ENCODE data around the gene SLC49A4. TPM values are rescaled to one million over a fixed set of nuclear protein-coding genes. Genes with fewer than 3 reads are reported as not detected.

Gene SLC49A4
- total and polyA plus RNA-seq, 2 of the 13 experiments (the other 11 are each of a cell fraction or from before 2014, with no cell fraction given) = 6.5 to 16.3 TPM

GRCh38 chr3:122828281-122828680 lies 33.4 kb downstream of the SLC49A4 start:
- ChIA-PET POLR2A (no interaction called here), CTCF (ENCODE audit: low intra/inter-chr PET ratio, low total read pairs) (no interaction called here)
- DNase-seq (ENCODE audit: low spot score) (no peak), ATAC-seq (no peak), FAIRE-seq (no peak)
- Histone ChIP-seq H2AFZ (ENCODE audit: low read length) (no peak overlapping the region), H3K9me3 (ENCODE audit: low read length) (no peaks in the 10 kb centered on the region), H3K9ac (ENCODE audit: insufficient read depth, low read depth, low read length) (no peak overlapping the region), H3K4me1 (ENCODE audit: insufficient read depth, low read length) (no peaks in the 10 kb centered on the region), H3K4me3 (replicated peaks in 1 of 3; ENCODE audit: insufficient read depth in 1 of 3, low read depth in 2 of 3, low read length in 3 of 3) (no peak overlapping the region), H3K4me2 (ENCODE audit: low read depth, low read length) (no peak overlapping the region), H3K27ac (ENCODE audit: extremely low read length, insufficient read depth, low read length) (no peak overlapping the region), H3K36me3 (replicated peaks in 1 of 2; ENCODE audit: control insufficient read depth in 1 of 2, insufficient read depth in 2 of 2, low read length in 2 of 2) (0 out of 5 replicates have a peak, but pooled peaks cover 0 to 11% of the 10 kb centered on the region in 2 experiments), H4K20me1 (ENCODE audit: insufficient read depth, low read length) (no peaks in the 10 kb centered on the region), H3K79me2 (ENCODE audit: insufficient read depth, low read length) (no peaks in the 10 kb centered on the region), H3K27me3 (ENCODE audit: control insufficient read depth in 1 of 2, insufficient read depth in 2 of 2, low read length in 2 of 2) (no peaks in the 10 kb centered on the region)
- no TSS peak for BruUV-seq (replicated peaks)
- in situ Hi-C loops (cut with HindIII; ENCODE audit: extremely low pct_ligation_motif_present, low pct_unique_long_range_greater_than_20kb) (no loop called here), intact Hi-C loops (cut with micrococcal nuclease; ENCODE audit: unreplicated experiment) (no loop called here)
- TF ChIP-seq NR2F2 (IDR thresholded peaks at IDR 0.05; ENCODE audit: borderline replicate concordance, low read depth) (no peak), ZNF75D (CRISPR knock-in tag; IDR thresholded peaks at IDR 0.05; ENCODE audit: borderline replicate concordance) (no peak), ZSCAN21 (CRISPR knock-in tag; IDR thresholded peaks at IDR 0.05; ENCODE audit: borderline replicate concordance) (no peak), CERS6 (CRISPR knock-in tag; IDR thresholded peaks at IDR 0.05) (no peak)
- WGBS (ENCODE audit: low lambda C conversion rate) = 95% methylated on average over 4 of the region's 4 CpGs

- POLR2A ChIA-PET = no interaction called here
- no peak for ATAC-seq
- intact Hi-C loops (cut with micrococcal nuclease; ENCODE audit: unreplicated experiment) = no loop called here
- Histone ChIP-seq H3K27ac (ENCODE audit: extremely low read length, insufficient read depth, low read length) (no peak overlapping the region), H3K9me3 (ENCODE audit: low read length) (no peaks in the 10 kb centered on the region), H3K27me3 (ENCODE audit: control insufficient read depth in 1 of 2, insufficient read depth in 2 of 2, low read length in 2 of 2) (no peaks in the 10 kb centered on the region), H3K4me3 (replicated peaks in 1 of 3; ENCODE audit: insufficient read depth in 1 of 3, low read depth in 2 of 3, low read length in 3 of 3) (no peak overlapping the region), H3K9ac (ENCODE audit: insufficient read depth, low read depth, low read length) (no peak overlapping the region), H3K4me1 (ENCODE audit: insufficient read depth, low read length) (no peaks in the 10 kb centered on the region), H3K79me2 (ENCODE audit: insufficient read depth, low read length) (no peaks in the 10 kb centered on the region), H2AFZ (ENCODE audit: low read length) (no peak overlapping the region), H3K4me2 (ENCODE audit: low read depth, low read length) (no peak overlapping the region), H3K36me3 (replicated peaks in 1 of 2; ENCODE audit: control insufficient read depth in 1 of 2, insufficient read depth in 2 of 2, low read length in 2 of 2) (0 out of 5 replicates have a peak, but pooled peaks cover 0 to 2% of the 10 kb centered on the region in 2 experiments), H4K20me1 (ENCODE audit: insufficient read depth, low read length) (no peaks in the 10 kb centered on the region)
- FAIRE-seq = no peak
- BruUV-seq (replicated peaks) = no TSS peak
- CTCF ChIA-PET (ENCODE audit: low intra/inter-chr PET ratio, low total read pairs) = no interaction called here
- 94% methylated on average over 2 of the region's 2 CpGs for WGBS (ENCODE audit: low lambda C conversion rate)
- TF ChIP-seq GZF1 (CRISPR knock-in tag; IDR thresholded peaks at IDR 0.05) (no peak), ZNF75D (CRISPR knock-in tag; IDR thresholded peaks at IDR 0.05; ENCODE audit: borderline replicate concordance) (no peak), TERF1 (CRISPR knock-in tag; IDR thresholded peaks at IDR 0.05) (no peak), MXD4 (CRISPR knock-in tag; IDR thresholded peaks at IDR 0.05) (no peak), ZNF180 (CRISPR knock-in tag; IDR thresholded peaks at IDR 0.05; ENCODE audit: borderline replicate concordance, low read depth) (no peak), ZNF564 (CRISPR knock-in tag; IDR thresholded peaks at IDR 0.05) (no peak), TCF7L2 (IDR thresholded peaks at IDR 0.05; ENCODE audit: low read depth, low read length) (no peak), ZFP1 (CRISPR knock-in tag; IDR thresholded peaks at IDR 0.05) (no peak), TAF15 (IDR thresholded peaks at IDR 0.05; ENCODE audit: low read depth, low read length, poor library complexity, severe bottlenecking) (no peak), CHCHD3 (CRISPR knock-in tag; IDR thresholded peaks at IDR 0.05) (no peak), ZSCAN20 (CRISPR knock-in tag; IDR thresholded peaks at IDR 0.05; ENCODE audit: borderline replicate concordance) (no peak), GTF3A (CRISPR knock-in tag; conservative IDR thresholded peaks at IDR 0.05) (no peak), KDM2A (CRISPR knock-in tag; IDR thresholded peaks at IDR 0.05; ENCODE audit: borderline replicate concordance, low read depth) (no peak), ZZZ3 (CRISPR knock-in tag; IDR thresholded peaks at IDR 0.05; ENCODE audit: borderline replicate concordance) (no peak), NFE2 (CRISPR knock-in tag; IDR thresholded peaks at IDR 0.05) (no peak)
- no peak for DNase-seq (ENCODE audit: low spot score)
- in situ Hi-C loops (cut with HindIII; ENCODE audit: extremely low pct_ligation_motif_present, low pct_unique_long_range_greater_than_20kb) = no loop called here
Observed at GRCh38 chr3:122835590-122835989, 40.7 kb downstream of the SLC49A4 start.

Data from HepG2 (cell line).